Measurements from ENCODE around the gene DCPS.

The DCPS gene

DNA sequence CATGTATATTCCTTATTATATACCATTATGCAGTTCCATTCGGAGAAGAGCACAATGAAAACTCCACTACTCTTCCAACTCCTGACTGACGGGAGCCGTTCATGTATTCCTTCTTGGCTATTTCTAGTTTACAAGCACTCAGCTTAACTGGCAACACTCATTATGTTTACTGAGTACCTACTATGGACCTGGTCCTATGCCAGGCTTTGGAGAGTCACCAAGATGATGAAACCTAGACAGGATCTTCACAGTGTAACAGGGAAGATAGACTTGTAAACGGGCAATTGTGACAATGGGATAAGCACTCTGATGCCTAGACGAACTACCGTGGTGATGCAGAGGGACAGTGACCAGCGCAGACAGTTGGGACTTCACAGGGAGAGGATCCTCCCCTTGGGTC is 29.3 kb downstream of the DCPS start:
- Histone ChIP-seq H3K4me2 (ENCODE audit: low read length) (no peak overlapping the region), H3K27ac (no peak overlapping the region), H3K4me1 (no peaks in the 10 kb centered on the region), H3K9me3 (ENCODE audit: control insufficient read depth, low read length) (no peaks in the 10 kb centered on the region), H3K4me3 (ENCODE audit: low read depth, low read length) (no peak overlapping the region), H3K79me2 (no peaks in the 10 kb centered on the region), H3K27me3 (ENCODE audit: control insufficient read depth, insufficient read depth, low read length) (no peaks in the 10 kb centered on the region), H3K9ac (no peak overlapping the region), H2AFZ (no peak overlapping the region), H3K36me3 (ENCODE audit: control insufficient read depth, insufficient read depth, low read length) (no peaks in the 10 kb centered on the region)
- no peak for TF ChIP-seq CTCF (IDR thresholded peaks at IDR 0.05)

GRCh38 chr11:126334659-126335462 is 31.0 kb downstream of the DCPS start:
- H3K4me1 ChIP-seq, result no peaks in the 10 kb centered on the region
- H3K27ac ChIP-seq, result no peak overlapping the region
- H2AFZ ChIP-seq, result no peak overlapping the region
- TF ChIP-seq CTCF (IDR thresholded peaks at IDR 0.05), result no peak
- no peaks in the 10 kb centered on the region for H3K27me3 ChIP-seq (ENCODE audit: control insufficient read depth, insufficient read depth, low read length)
- H3K36me3 ChIP-seq (ENCODE audit: control insufficient read depth, insufficient read depth, low read length), result no peaks in the 10 kb centered on the region
- no peak overlapping the region for H3K4me2 ChIP-seq (ENCODE audit: low read length)
- H3K4me3 ChIP-seq (ENCODE audit: low read depth, low read length), result no peak overlapping the region
- H3K9ac ChIP-seq, result no peak overlapping the region
- no peaks in the 10 kb centered on the region for H3K9me3 ChIP-seq (ENCODE audit: control insufficient read depth, low read length)
- no peaks in the 10 kb centered on the region for H3K79me2 ChIP-seq

DNA sequence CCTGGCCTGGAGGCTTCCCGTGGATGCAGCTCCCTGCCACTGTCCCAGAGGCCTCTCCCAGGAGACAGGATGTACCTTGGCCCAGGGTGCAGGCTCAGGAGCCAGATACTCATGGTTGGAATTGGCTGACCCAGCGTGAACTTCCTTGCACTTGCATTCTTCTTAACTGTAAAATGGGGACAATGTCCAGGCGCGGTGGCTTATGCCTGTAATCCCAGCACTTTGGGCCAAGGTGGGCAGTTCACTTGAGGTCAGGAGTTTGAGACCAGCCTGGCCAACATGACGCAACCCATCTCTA is 31.6 kb downstream of the DCPS start:
- Histone ChIP-seq H3K27ac (no peak overlapping the region), H3K9me3 (ENCODE audit: control insufficient read depth, low read length) (no peaks in the 10 kb centered on the region), H3K4me1 (no peaks in the 10 kb centered on the region), H2AFZ (no peak overlapping the region), H3K4me2 (ENCODE audit: low read length) (no peak overlapping the region), H3K4me3 (ENCODE audit: low read depth, low read length) (no peak overlapping the region), H3K79me2 (no peaks in the 10 kb centered on the region), H3K36me3 (ENCODE audit: control insufficient read depth, insufficient read depth, low read length) (no peaks in the 10 kb centered on the region), H3K27me3 (ENCODE audit: control insufficient read depth, insufficient read depth, low read length) (no peaks in the 10 kb centered on the region), H3K9ac (no peak overlapping the region)
- no peak for TF ChIP-seq CTCF (IDR thresholded peaks at IDR 0.05)

- Histone ChIP-seq H3K4me2 (ENCODE audit: low read length) (no peak overlapping the region), H3K4me1 (no peaks in the 10 kb centered on the region), H3K9me3 (ENCODE audit: control insufficient read depth, low read length) (no peaks in the 10 kb centered on the region), H3K27me3 (ENCODE audit: control insufficient read depth, insufficient read depth, low read length) (no peaks in the 10 kb centered on the region), H2AFZ (no peak overlapping the region), H3K79me2 (no peaks in the 10 kb centered on the region), H3K27ac (no peak overlapping the region), H3K4me3 (ENCODE audit: low read depth, low read length) (no peak overlapping the region), H3K9ac (no peak overlapping the region), H3K36me3 (ENCODE audit: control insufficient read depth, insufficient read depth, low read length) (no peaks in the 10 kb centered on the region)
- no peak for TF ChIP-seq CTCF (IDR thresholded peaks at IDR 0.05)
Measured at GRCh38 chr11:126336138-126336541, 32.3 kb downstream of the DCPS start.

GRCh38 chr11:126336671-126337101 is 32.8 kb downstream of the DCPS start:
- H3K9me3 ChIP-seq (ENCODE audit: control insufficient read depth, low read length), result no peaks in the 10 kb centered on the region
- no peaks in the 10 kb centered on the region for H3K4me1 ChIP-seq
- no peak overlapping the region for H3K27ac ChIP-seq
- TF ChIP-seq CTCF (IDR thresholded peaks at IDR 0.05), result no peak
- H3K36me3 ChIP-seq (ENCODE audit: control insufficient read depth, insufficient read depth, low read length), result no peaks in the 10 kb centered on the region
- H3K79me2 ChIP-seq, result no peaks in the 10 kb centered on the region
- no peaks in the 10 kb centered on the region for H3K27me3 ChIP-seq (ENCODE audit: control insufficient read depth, insufficient read depth, low read length)
- no peak overlapping the region for H3K9ac ChIP-seq
- no peak overlapping the region for H3K4me2 ChIP-seq (ENCODE audit: low read length)
- no peak overlapping the region for H3K4me3 ChIP-seq (ENCODE audit: low read depth, low read length)
- H2AFZ ChIP-seq, result no peak overlapping the region
